Measurements from ENCODE around the gene TSPAN8.
"Not testable (repeated sequence)": the region's sequence is repeated elsewhere in the genome, so short reads cannot be mapped to it uniquely, and the experiment has no call there.

Gene TSPAN8

GRCh38 chr12:71128191-71128788, 29.5 kb downstream of the TSPAN8 start:
- CTCF ChIA-PET: no interaction called here
- POLR2A ChIA-PET: no interaction called here
- no peak for TF ChIP-seq CTCF (IDR thresholded peaks at IDR 0.05; ENCODE audit: insufficient read depth, low read length, missing control alignments)

GRCh38 chr12:71125949-71126348, 31.9 kb downstream of the TSPAN8 start:
- POLR2A ChIA-PET: no interaction called here
- TF ChIP-seq CTCF (IDR thresholded peaks at IDR 0.05; ENCODE audit: insufficient read depth, low read length, missing control alignments): no peak

More at GRCh38 chr12:71128191-71128788, 29.5 kb downstream of the TSPAN8 start:
- DNase-seq (ENCODE audit: low read depth, low spot score): peak; percentile 17
- H3K4me3 ChIP-seq (ENCODE audit: low read depth, low read length): no peak overlapping the region

GRCh38 chr12:71125515-71125914, 32.3 kb downstream of the TSPAN8 start:
- TF ChIP-seq CTCF (IDR thresholded peaks at IDR 0.05; ENCODE audit: insufficient read depth, low read length, missing control alignments): no peak
- CTCF ChIA-PET: no interaction called here
- DNase-seq (ENCODE audit: low read depth, low spot score): no peak
- H3K4me3 ChIP-seq (ENCODE audit: low read depth, low read length): no peak overlapping the region
- POLR2A ChIA-PET: no interaction called here

More at GRCh38 chr12:71125949-71126348, 31.9 kb downstream of the TSPAN8 start:
- no peak for DNase-seq (ENCODE audit: low read depth, low spot score)
- CTCF ChIA-PET: no interaction called here
- no peak overlapping the region for H3K4me3 ChIP-seq (ENCODE audit: low read depth, low read length)

GRCh38 chr12:71124835-71125460, 32.9 kb downstream of the TSPAN8 start:
- no peak overlapping the region for H3K4me3 ChIP-seq (ENCODE audit: low read depth, low read length)
- DNase-seq (ENCODE audit: low read depth, low spot score): no peak
- ChIA-PET CTCF (no interaction called here), POLR2A (no interaction called here)
- TF ChIP-seq CTCF (IDR thresholded peaks at IDR 0.05; ENCODE audit: insufficient read depth, low read length, missing control alignments): no peak

- H3K4me3 ChIP-seq (ENCODE audit: low read depth, low read length); CTCF ChIA-PET; DNase-seq (ENCODE audit: low read depth, low spot score); POLR2A ChIA-PET: not testable (repeated sequence)
Observed at GRCh38 chr12:71113148-71113547, 44.7 kb downstream of the TSPAN8 start.

GRCh38 chr12:71109834-71110233, 48.0 kb downstream of the TSPAN8 start:
- DNase-seq (ENCODE audit: low read depth, low spot score): no peak
- H3K4me3 ChIP-seq (ENCODE audit: low read depth, low read length): no peak overlapping the region
- CTCF ChIA-PET: no interaction called here
- POLR2A ChIA-PET: no interaction called here
- no peak for TF ChIP-seq CTCF (IDR thresholded peaks at IDR 0.05; ENCODE audit: insufficient read depth, low read length, missing control alignments)

GRCh38 chr12:71108355-71108754, 49.4 kb downstream of the TSPAN8 start:
- TF ChIP-seq CTCF (IDR thresholded peaks at IDR 0.05; ENCODE audit: insufficient read depth, low read length, missing control alignments): no peak
- CTCF ChIA-PET: no interaction called here
- POLR2A ChIA-PET: no interaction called here
- no peak for DNase-seq (ENCODE audit: low read depth, low spot score)
- no peak overlapping the region for H3K4me3 ChIP-seq (ENCODE audit: low read depth, low read length)

Measured in AG04449 (cell line).